ENCODE measurements around the gene SIGLEC9.

DNA sequence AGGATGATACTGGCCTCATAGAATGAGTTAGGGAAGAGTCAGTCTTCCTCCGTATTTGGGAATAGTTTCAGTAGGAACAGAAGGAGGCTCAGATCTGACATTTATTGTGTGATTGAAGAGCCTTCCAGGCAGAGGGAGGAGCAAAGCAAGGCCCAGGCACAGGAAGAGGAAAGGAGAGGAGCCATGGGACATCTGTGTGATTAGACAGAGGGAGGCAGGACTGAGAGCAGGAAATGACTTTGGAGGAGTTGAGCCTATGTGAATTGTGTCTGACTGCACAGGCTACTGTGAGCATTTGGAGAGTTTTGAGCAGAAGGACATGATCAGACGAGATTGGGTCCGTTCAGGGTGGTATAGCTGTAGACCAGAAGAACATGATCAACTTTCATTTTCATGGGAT lies 25.9 kb downstream of the SIGLEC9 start:
- TF ChIP-seq EZH2 (IDR thresholded peaks at IDR 0.05; ENCODE audit: low read depth, low read length, severe bottlenecking), result no peak
- TF ChIP-seq RAD21 (IDR thresholded peaks at IDR 0.05 in 1 of 2, conservative IDR thresholded peaks at IDR 0.05 in 1 of 2; ENCODE audit: low read depth in 2 of 2, low read length in 2 of 2), result no peak
- TF ChIP-seq, protein P1, sequence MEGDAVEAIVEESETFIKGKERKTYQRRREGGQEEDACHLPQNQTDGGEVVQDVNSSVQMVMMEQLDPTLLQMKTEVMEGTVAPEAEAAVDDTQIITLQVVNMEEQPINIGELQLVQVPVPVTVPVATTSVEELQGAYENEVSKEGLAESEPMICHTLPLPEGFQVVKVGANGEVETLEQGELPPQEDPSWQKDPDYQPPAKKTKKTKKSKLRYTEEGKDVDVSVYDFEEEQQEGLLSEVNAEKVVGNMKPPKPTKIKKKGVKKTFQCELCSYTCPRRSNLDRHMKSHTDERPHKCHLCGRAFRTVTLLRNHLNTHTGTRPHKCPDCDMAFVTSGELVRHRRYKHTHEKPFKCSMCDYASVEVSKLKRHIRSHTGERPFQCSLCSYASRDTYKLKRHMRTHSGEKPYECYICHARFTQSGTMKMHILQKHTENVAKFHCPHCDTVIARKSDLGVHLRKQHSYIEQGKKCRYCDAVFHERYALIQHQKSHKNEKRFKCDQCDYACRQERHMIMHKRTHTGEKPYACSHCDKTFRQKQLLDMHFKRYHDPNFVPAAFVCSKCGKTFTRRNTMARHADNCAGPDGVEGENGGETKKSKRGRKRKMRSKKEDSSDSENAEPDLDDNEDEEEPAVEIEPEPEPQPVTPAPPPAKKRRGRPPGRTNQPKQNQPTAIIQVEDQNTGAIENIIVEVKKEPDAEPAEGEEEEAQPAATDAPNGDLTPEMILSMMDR (IDR thresholded peaks at IDR 0.05; ENCODE audit: control extremely low read depth in 1 of 3, insufficient read depth in 1 of 3, low read depth in 1 of 3, low read length in 3 of 3), result no peak
- no peak for TF ChIP-seq EP300 (IDR thresholded peaks at IDR 0.05; ENCODE audit: borderline replicate concordance in 1 of 2, low read depth in 2 of 2, low read length in 2 of 2)
- no peak for TF ChIP-seq CBX8 (IDR thresholded peaks at IDR 0.05; ENCODE audit: borderline replicate concordance, low read depth, low read length)
- TF ChIP-seq HDAC6 (IDR thresholded peaks at IDR 0.05; ENCODE audit: low read depth, low read length), result no peak
- TF ChIP-seq YY1 (IDR thresholded peaks at IDR 0.05; ENCODE audit: low read depth, low read length), result no peak
- TF ChIP-seq, protein P2, sequence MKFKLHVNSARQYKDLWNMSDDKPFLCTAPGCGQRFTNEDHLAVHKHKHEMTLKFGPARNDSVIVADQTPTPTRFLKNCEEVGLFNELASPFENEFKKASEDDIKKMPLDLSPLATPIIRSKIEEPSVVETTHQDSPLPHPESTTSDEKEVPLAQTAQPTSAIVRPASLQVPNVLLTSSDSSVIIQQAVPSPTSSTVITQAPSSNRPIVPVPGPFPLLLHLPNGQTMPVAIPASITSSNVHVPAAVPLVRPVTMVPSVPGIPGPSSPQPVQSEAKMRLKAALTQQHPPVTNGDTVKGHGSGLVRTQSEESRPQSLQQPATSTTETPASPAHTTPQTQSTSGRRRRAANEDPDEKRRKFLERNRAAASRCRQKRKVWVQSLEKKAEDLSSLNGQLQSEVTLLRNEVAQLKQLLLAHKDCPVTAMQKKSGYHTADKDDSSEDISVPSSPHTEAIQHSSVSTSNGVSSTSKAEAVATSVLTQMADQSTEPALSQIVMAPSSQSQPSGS (IDR thresholded peaks at IDR 0.05; ENCODE audit: low read length), result no peak
- no peak for TF ChIP-seq POLR2A (IDR thresholded peaks at IDR 0.05; ENCODE audit: control extremely low read depth in 1 of 2, low read depth in 2 of 2, low read length in 2 of 2)
- TF ChIP-seq FOSL1 (IDR thresholded peaks at IDR 0.05; ENCODE audit: insufficient read depth, low read depth, low read length), result no peak
- no peak for TF ChIP-seq SP1 (IDR thresholded peaks at IDR 0.05; ENCODE audit: low read depth, low read length)
- TF ChIP-seq SP2 (IDR thresholded peaks at IDR 0.05; ENCODE audit: low read length), result no peak
- TF ChIP-seq POU5F1 (IDR thresholded peaks at IDR 0.05; ENCODE audit: low read depth, low read length), result no peak

Data from H1 (cell line).